NCI-H187 (cell line): ENCODE results near the gene CDK11A.
"Not testable (repeated sequence)": the region's sequence is repeated elsewhere in the genome, so short reads cannot be mapped to it uniquely, and the experiment has no call there.

Experiments used
- DNase-seq, 2 experiments: peaks; one replicate each; lab custom pipeline; 2025; lab: John Stamatoyannopoulos, UW

Gene CDK11A

GRCh38 chr1:1662392-1662791, 61.8 kb downstream of the CDK11A start:
- not testable (repeated sequence) for DNase-seq

- DNase-seq: peak; percentile 79 to 83
Observed at GRCh38 chr1:1658583-1659549, 65.3 kb downstream of the CDK11A start, which contains the start of gene CDK11B. CDK11B (minus strand) TSS chr1:1659004; CDS start chr1:1657485, 1,519 bp downstream.
